Tibial nerve (tissue), 4 donors: ENCODE measurements around the gene KRTAP3-1. TPM values are rescaled to one million over a fixed set of nuclear protein-coding genes. Genes with fewer than 3 reads are reported as not detected.

Experiments used
- DNase-seq, 2 donors: peaks; one replicate each; pipeline ENCODE4 v3.0.0-alpha.2; 2019; ENCODE audit warnings: low spot score in 2 of 2
- H3K27ac ChIP-seq, 4 donors: fragments of 200-600 bp; sonication (generic) in 3 of 4; one replicate each; pipeline ENCODE4 v1.5.1; 2017 to 2019; ENCODE audit warnings: mild to moderate bottlenecking in 1 of 4
- H3K27me3 ChIP-seq, 2 donors: fragments of 200-600 bp; sonication (generic) in 1 of 2; one replicate each; pipeline versions ENCODE4 v1.5.1 to v1.6.0; 2017 to 2019
- H3K36me3 ChIP-seq, 3 donors: fragments of 200-600 bp; sonication (generic); one replicate each; pipeline ENCODE4 v1.5.1; 2018 to 2019
- H3K4me1 ChIP-seq, 4 donors: fragments of 200-600 bp; sonication (generic) in 3 of 4; one replicate each; pipeline ENCODE4 v1.5.1; 2017 to 2019
- H3K4me3 ChIP-seq, 4 donors: fragments of 200-600 bp; sonication (generic) in 3 of 4; one replicate each; pipeline ENCODE4 v1.5.1; 2017 to 2019; ENCODE audit warnings: mild to moderate bottlenecking in 1 of 4, moderate library complexity in 1 of 4
- H3K9me3 ChIP-seq, 4 donors: fragments of 200-600 bp; sonication (generic) in 3 of 4; one replicate each; pipeline ENCODE4 v1.5.1; 2017 to 2019
- EP300 ChIP-seq, 2 donors: sonication (generic); formaldehyde crosslinking; IDR thresholded peaks; one replicate each; pipeline ENCODE4 v1.6.1; 2017; ENCODE audit warnings: antibody characterized with exemption in 2 of 2, mild to moderate bottlenecking in 1 of 2
- POLR2A ChIP-seq, 2 donors: fragments of 450-650 bp; IDR thresholded peaks; one replicate each; pipeline ENCODE4 v1.6.1; 2017; ENCODE audit warnings: antibody characterized with exemption in 2 of 2, mild to moderate bottlenecking in 2 of 2, moderate library complexity in 2 of 2
- WGBS, 2 donors: methylation state at CpG; one replicate each; pipeline ENCODE4 v1.1.5; 2018; 5-methylcytosine and 5-hydroxymethylcytosine counted together
- total RNA-seq, 4 donors: library from RNA; depleted of rRNA; stranded (reverse); fragments of >200 nt; gene quantifications; one replicate each; pipeline ENCODE4 v1.1.0, GENCODE V29; 2016
- TF ChIP-seq, protein P1 (sequence below), 5 experiments: fragments of 200-600 bp in 3 of 5; fragments of 450-650 bp in 2 of 5; sonication (generic) in 3 of 5; IDR thresholded peaks; one replicate each; pipeline ENCODE4 v1.5.1; 2016 to 2019; ENCODE audit warnings: antibody characterized with exemption in 5 of 5, mild to moderate bottlenecking in 3 of 5, moderate library complexity in 2 of 5

KRTAP3-1 gene
- total RNA-seq, 4 donors from 2014 or later: not detected

DNA sequence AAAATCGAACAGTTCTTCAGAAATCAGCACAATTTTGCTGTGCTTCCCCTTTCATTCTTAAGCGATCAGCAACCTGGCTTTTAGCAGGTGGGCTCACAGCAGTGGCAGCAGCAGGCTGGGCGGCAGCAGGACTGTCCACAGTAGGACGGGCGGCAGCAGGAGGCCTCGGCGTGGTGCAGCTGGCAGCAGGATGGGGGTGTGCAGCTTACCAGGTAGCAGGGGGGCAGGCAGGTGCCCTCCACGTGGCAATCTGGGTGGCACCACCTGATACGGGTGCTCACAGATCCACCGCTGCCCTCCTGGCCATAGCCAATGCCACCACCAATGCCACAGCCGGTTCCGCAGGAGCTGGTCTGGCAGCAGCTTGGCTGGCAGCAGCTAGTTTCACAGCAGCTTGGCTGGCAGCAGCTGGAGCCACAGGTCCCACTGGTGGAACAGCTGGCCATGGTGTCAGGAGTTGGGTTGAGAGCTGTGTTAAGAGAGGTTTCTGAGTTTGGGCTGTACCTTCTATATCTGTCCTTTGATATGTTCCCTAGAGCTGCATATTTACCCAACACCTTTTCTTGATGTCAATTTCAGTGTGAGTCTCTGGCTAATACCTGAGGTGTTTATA, 20.8 kb upstream of the KRTAP3-1 start, which contains the start of gene KRTAP1-4:
TSS of gene KRTAP1-4 (minus strand) at position 563 of the 613 bp plus-strand sequence. CDS start at position 446, 117 bp downstream.
- Histone ChIP-seq H3K4me3 (no peak within 1 kb of the TSS), H3K4me1 (no peaks in the 10 kb centered on the region), H3K27me3 (no peaks in the 10 kb centered on the region), H3K9me3 (no peaks in the 10 kb centered on the region), H3K27ac (no peak within 1 kb of the TSS), H3K36me3 (no peaks in the 10 kb centered on the region)
- WGBS, 2 donors: 80 to 82% methylated on average over 7 to 12 of the region's 12 CpGs
- no peak for DNase-seq
- TF ChIP-seq EP300 (IDR thresholded peaks at IDR 0.05) (no peak), POLR2A (IDR thresholded peaks at IDR 0.05) (no peak)
- TF ChIP-seq, protein P1, sequence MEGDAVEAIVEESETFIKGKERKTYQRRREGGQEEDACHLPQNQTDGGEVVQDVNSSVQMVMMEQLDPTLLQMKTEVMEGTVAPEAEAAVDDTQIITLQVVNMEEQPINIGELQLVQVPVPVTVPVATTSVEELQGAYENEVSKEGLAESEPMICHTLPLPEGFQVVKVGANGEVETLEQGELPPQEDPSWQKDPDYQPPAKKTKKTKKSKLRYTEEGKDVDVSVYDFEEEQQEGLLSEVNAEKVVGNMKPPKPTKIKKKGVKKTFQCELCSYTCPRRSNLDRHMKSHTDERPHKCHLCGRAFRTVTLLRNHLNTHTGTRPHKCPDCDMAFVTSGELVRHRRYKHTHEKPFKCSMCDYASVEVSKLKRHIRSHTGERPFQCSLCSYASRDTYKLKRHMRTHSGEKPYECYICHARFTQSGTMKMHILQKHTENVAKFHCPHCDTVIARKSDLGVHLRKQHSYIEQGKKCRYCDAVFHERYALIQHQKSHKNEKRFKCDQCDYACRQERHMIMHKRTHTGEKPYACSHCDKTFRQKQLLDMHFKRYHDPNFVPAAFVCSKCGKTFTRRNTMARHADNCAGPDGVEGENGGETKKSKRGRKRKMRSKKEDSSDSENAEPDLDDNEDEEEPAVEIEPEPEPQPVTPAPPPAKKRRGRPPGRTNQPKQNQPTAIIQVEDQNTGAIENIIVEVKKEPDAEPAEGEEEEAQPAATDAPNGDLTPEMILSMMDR (IDR thresholded peaks at IDR 0.05): no peak

DNA sequence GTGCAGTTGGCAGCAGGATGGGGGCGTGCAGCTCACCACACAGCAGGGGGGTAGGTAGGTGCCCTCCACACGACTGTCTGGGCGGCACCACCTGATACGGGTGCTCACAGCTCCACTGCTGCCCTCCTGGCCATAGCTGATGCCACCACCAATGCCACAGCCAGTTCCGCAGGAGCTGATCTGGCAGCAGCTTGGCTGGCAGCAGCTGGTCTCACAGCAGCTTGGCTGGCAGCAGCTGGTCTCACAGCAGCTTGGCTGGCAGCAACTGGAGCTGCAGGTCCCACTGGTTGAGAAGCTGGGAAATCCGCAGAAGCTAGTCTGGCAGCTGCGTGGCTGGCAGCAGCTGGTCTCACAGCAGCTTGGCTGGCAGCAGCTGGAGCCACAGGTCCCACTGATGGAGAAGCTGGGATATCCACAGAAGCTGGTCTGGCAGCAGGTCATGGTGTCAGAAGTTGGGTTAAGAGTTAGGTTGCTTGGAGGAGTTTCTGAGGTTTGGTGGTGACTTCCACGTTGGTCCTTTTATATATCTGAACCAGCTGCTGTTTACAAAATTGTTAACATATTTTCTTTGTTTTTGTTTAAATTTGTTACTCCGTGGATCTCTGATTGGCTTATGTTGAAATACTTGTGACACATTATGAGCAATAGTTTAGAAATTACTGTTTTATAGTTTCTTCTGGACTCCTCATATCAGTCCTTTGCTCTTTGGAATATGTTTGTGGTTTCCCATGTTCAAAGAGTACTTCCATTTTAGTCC, 18.0 kb upstream of the KRTAP3-1 start, which contains the start of gene KRTAP1-5:
TSS of gene KRTAP1-5 (minus strand) at position 494 of the 757 bp plus-strand sequence. CDS start at position 441, 53 bp downstream.
- no peak for DNase-seq
- TF ChIP-seq, protein P1 (IDR thresholded peaks at IDR 0.05): no peak
- no peak for TF ChIP-seq POLR2A (IDR thresholded peaks at IDR 0.05)
- TF ChIP-seq EP300 (IDR thresholded peaks at IDR 0.05): no peak
- Histone ChIP-seq H3K27me3 (no peaks in the 10 kb centered on the region), H3K4me1 (no peaks in the 10 kb centered on the region), H3K36me3 (no peaks in the 10 kb centered on the region), H3K9me3 (no peaks in the 10 kb centered on the region), H3K4me3 (no peak within 1 kb of the TSS), H3K27ac (no peak within 1 kb of the TSS)
- 80 to 87% methylated on average over 6 to 9 of the region's 9 CpGs for WGBS, 2 donors

DNA sequence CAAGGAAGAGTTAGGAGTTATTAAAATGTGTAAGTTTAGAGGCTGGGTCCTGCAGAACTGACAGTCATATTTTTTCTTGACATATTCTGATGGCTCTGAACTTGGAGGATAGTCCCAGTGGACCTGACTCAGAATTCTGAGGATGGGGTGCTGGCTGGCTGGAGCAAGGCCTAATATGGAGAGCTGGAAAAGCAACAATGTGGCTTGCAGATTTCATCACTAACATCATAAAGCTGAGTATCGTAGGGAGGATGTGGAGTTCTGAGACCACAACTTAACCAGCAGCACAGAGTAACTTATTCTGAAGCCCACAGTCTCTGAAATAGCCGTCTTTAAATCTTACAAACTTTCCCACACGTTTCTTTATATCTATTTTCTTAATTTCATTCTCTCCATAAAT, 15.8 kb upstream of the KRTAP3-1 start:
- Histone ChIP-seq H3K36me3 (no peaks in the 10 kb centered on the region), H3K27me3 (no peaks in the 10 kb centered on the region), H3K27ac (no peak overlapping the region), H3K9me3 (no peaks in the 10 kb centered on the region), H3K4me1 (no peaks in the 10 kb centered on the region), H3K4me3 (no peak overlapping the region)
- TF ChIP-seq EP300 (IDR thresholded peaks at IDR 0.05) (no peak), POLR2A (IDR thresholded peaks at IDR 0.05) (no peak)
- TF ChIP-seq, protein P1 (IDR thresholded peaks at IDR 0.05): no peak
- DNase-seq: no peak
- 82 to 85% methylated on average over 3 of the region's 3 CpGs for WGBS, 2 donors

DNA sequence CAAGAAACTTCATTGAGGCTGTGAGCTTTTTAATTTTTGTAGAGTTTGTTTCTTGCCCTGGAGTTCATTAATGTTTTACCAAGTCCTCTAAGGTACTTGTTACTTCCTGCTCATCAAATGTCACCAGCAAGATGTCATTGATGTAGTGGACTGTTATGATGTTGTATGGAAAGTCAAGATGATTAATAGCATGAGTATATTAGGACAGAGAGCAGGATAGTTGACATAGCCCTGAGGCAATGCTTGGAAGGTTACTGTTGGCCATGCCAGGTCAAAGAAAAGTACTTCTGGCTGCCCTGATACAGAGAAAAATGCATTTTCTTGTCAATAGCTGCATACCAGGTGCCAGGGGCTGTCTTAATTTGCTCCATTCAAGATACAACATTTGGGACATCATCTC, 11.4 kb upstream of the KRTAP3-1 start:
- H3K4me3 ChIP-seq: no peak overlapping the region
- no peaks in the 10 kb centered on the region for H3K4me1 ChIP-seq
- no peaks in the 10 kb centered on the region for H3K27me3 ChIP-seq
- H3K36me3 ChIP-seq: no peaks in the 10 kb centered on the region
- no peak for DNase-seq
- H3K9me3 ChIP-seq: no peaks in the 10 kb centered on the region
- TF ChIP-seq, protein P1 (IDR thresholded peaks at IDR 0.05): no peak
- no peak for TF ChIP-seq POLR2A (IDR thresholded peaks at IDR 0.05)
- TF ChIP-seq EP300 (IDR thresholded peaks at IDR 0.05): no peak
- no peak overlapping the region for H3K27ac ChIP-seq

DNA sequence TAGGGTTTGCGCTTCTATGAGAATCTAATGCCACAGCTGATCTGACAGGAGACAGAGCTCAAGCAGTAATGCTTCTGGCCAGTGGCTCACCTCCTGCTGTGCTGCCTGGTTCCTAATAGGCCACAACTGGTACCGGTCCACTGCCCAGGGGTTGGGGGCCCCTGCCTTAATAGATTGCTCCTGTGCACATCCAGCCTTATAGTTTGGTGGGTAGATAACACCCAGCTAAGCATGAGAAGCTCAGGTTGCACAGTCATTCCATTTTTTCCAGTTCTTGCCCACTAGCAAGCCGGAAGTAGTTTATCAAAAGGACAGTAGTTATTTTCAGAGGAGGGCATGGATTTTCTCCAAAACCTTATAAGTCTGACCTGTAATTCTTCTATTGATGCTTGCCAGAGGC, 10.5 kb upstream of the KRTAP3-1 start:
- Histone ChIP-seq H3K9me3 (no peaks in the 10 kb centered on the region), H3K27me3 (no peaks in the 10 kb centered on the region), H3K4me1 (no peaks in the 10 kb centered on the region), H3K4me3 (no peak overlapping the region), H3K27ac (no peak overlapping the region), H3K36me3 (no peaks in the 10 kb centered on the region)
- TF ChIP-seq EP300 (IDR thresholded peaks at IDR 0.05): no peak
- TF ChIP-seq POLR2A (IDR thresholded peaks at IDR 0.05): no peak
- TF ChIP-seq, protein P1 (IDR thresholded peaks at IDR 0.05): no peak
- WGBS, 2 donors: 88 to 93% methylated on average over 3 of the region's 3 CpGs
- no peak for DNase-seq
